GM20431 (cell line): Measurements from ENCODE around the gene PRKAR1B.

ENCODE experiments used
- in situ Hi-C: fragments of 300-500 bp; cut with MseI, MboI; formaldehyde crosslinking; loops from one replicate; pipeline ENCODE4 v1.15.0; 2020; ENCODE audit warnings: low sequenced_read_pairs; ENCODE audit not compliant: unreplicated experiment

The PRKAR1B gene

GRCh38 chr7:726084-726853 lies 812 bp downstream of the PRKAR1B start, which contains the start of gene DNAAF5:
TSS of gene DNAAF5 (plus strand) at chr7:726699. CDS start at chr7:726721, 22 bp downstream.
- in situ Hi-C loops: no loop called here

GRCh38 chr7:725223-726005 lies 1.7 kb downstream of the PRKAR1B start:
- in situ Hi-C loops: no loop called here

- in situ Hi-C loops: no loop called here
Measured at GRCh38 chr7:724298-724697, 2.8 kb downstream of the PRKAR1B start.

DNA sequence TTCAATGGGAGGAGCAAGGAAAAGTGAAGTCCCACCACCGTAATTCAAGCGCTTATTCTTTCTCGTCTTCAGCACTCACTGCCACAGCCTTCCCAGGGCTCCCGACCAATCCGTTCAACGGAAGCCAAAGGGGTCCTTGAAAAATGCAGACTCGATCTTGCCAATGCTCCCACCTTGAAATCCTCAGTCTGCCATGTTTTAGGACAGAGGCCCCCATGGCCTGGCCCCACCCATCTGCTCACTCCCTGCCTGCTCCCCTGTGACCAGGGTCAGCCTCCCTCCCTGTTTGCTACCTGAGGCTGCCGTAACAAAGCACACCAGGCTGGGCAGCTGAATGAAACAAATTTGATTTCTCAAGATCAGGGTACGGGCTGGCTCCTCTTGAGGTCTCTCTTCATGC lies 3.5 kb downstream of the PRKAR1B start:
- in situ Hi-C loops: no loop called here

- in situ Hi-C loops: no loop called here
Measured at GRCh38 chr7:721619-722248, 5.3 kb downstream of the PRKAR1B start.

GRCh38 chr7:716636-717035 lies 10.4 kb downstream of the PRKAR1B start:
- in situ Hi-C loops: no loop called here

DNA sequence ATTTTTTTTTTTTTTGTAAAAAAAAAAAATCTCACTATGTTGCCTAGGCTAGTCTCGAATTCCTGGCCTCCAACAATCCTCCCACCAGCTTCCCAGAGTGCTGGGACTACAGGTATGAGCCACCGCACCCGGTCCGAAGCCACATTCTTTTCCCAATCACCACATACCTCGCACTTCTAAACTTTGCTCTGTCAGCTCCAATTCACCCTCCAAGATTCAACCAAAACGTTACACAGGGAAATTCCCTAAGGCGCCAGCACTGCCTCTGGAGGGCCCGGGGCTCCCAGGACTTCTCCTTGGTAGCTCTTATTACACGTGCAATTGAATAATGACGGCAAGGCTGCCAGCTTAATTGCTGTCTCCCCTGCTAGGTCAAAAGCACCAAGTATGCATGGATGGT lies 10.9 kb downstream of the PRKAR1B start:
- in situ Hi-C loops: no loop called here

DNA sequence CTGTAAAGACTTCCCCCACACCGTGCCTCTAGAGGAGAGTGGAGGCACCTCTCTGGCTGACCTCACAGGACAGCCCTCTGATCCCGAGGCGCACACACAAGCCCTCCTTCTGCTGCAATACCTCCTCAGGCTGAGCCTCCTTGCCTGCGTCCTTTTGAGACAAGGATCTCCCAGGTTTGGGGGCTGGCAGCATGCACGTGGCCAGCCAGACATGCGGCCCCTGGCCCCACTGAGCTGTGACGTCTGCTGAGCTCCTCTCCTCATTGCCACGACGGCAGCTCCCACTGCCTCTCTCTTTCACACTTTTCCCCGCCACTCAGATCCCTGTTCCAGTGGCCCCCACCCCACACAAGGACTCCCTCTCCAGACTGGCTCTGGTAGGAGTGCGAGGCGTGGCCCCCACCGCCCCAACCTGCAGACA lies 12.8 kb downstream of the PRKAR1B start:
- in situ Hi-C loops: no loop called here

DNA sequence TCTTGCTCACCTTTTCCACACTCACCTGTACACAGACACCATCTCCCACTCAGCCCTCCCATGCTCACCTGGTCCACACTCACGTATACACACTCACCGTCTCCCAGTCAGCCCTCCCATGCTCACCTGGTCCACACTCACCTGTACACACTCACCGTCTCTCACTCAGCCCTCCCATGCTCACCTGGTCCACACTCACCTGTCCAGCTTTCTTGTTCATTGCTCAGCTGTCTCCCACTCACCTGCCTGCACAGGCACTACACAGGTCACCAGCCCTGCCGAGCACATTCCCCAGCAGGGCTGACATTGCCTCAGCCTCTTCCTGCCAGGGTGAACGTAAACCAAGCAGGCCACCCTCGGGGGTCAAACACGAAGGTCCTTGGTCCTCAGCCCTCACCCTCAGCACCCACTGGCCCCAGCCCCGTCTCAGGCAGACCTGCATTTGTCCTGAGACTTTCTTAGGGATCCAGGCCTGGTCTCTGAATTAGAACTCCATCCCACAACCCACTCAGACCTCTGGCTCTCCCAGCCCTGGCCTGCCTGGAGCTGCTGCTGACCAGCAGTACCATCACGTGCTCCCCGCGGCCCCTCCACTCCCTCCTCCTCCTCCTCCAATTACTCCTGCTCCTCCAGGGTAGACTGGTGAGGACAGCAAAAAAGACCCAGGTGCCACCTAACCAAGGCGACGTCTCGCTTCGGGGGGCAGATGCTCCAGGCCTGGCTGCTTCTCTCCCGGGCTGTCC lies 13.4 kb downstream of the PRKAR1B start:
- in situ Hi-C loops: no loop called here

GRCh38 chr7:713139-713457 lies 14.0 kb downstream of the PRKAR1B start:
- in situ Hi-C loops: no loop called here

- in situ Hi-C loops: no loop called here
Measured at GRCh38 chr7:712381-713138, 14.5 kb downstream of the PRKAR1B start.

DNA sequence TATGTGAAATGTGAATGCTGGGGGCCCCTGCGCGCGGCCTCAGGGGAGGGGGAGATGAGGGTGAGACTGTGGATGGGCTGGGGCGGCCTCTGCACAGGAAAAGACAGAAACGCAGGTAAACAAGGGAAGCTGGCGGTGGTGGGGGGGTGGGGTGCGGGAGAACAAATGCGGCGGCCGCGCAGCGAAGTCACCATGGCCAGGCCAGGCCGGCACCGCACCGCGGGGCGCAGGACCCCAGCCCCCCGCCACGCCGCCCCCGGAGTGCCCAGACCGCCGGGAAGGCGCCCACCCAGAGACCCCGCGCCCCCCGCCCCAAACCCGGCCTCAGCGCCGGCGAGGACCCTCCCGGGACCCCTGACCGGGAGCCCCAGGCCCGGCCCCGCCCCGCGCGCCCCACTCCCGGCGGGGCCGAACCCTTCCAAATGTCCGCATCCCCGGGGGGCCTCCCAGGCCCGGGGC lies 15.1 kb downstream of the PRKAR1B start:
- in situ Hi-C loops: no loop called here

DNA sequence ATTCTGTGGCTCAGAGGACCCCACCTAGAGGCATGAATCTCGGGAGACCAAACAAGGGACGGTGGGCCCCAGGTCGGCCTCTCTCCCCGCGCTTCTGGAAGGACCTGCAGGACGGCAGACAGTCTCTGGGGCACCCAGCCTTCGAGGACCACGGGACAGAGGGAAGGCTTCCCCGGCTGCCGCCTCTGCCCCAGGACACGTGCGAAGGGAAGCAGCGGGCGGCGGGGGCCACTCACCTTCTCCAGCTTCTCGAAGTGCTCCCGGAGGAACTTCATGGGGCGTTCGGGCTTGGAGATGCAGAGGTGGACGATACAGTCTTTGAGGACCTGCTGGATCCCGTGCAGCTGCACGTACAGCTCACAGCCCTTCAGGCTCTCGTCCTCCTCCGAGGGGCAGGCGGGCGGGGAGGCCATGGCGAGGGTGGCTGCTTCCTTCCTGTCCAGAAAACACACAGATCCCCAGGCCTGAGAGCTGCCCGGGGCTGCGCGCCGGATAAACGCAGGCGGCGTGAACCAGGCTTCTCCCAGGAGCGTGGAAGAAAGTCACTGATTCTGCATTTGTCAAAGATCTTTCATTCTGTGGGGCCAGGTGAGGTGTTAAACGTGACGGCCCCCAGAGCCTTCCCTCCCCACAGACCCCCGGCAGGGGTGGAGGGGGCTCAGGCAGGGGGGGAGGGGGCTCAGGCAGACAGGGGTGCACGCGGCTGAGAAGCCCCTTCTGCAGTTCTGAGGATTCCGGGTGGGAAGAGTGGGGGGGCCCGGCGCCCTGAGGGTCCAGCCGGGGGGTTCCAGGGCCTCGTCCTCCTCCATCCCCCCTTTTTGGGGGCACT lies 15.8 kb downstream of the PRKAR1B start:
- in situ Hi-C loops: no loop called here

- in situ Hi-C loops: no loop called here
Measured at GRCh38 chr7:710161-710560, 16.9 kb downstream of the PRKAR1B start.

- in situ Hi-C loops: no loop called here
Measured at GRCh38 chr7:707296-708000, 19.6 kb downstream of the PRKAR1B start.

GRCh38 chr7:706721-707120 lies 20.4 kb downstream of the PRKAR1B start:
- in situ Hi-C loops: no loop called here

- in situ Hi-C loops: no loop called here
Measured at GRCh38 chr7:703049-703448, 24.0 kb downstream of the PRKAR1B start.

GRCh38 chr7:701086-701671 lies 25.9 kb downstream of the PRKAR1B start:
- in situ Hi-C loops: no loop called here
